SKM-1 treated with dmso at 0.1 percent for 144 hours (cell line): Measurements from ENCODE around the gene MAP3K19.
"Not testable (repeated sequence)": the region's sequence is repeated elsewhere in the genome, so short reads cannot be mapped to it uniquely, and the experiment has no call there.

Experiments
- DNase-seq: peaks from one replicate; lab custom pipeline; 2025; ENCODE audit not compliant: unreplicated experiment; lab: John Stamatoyannopoulos, UW

The MAP3K19 gene

GRCh38 chr2:135052042-135052876 lies 5.0 kb upstream of the MAP3K19 start, which contains the start of gene RAB3GAP1:
TSS of gene RAB3GAP1 (plus strand) at chr2:135052292. CDS start at chr2:135052308, 16 bp downstream.
- peak; percentile 83 for DNase-seq

GRCh38 chr2:135050684-135051083 lies 3.4 kb upstream of the MAP3K19 start:
- DNase-seq, result no peak

- DNase-seq, result no peak
Observed at GRCh38 chr2:135050132-135050531, 2.9 kb upstream of the MAP3K19 start.

DNA sequence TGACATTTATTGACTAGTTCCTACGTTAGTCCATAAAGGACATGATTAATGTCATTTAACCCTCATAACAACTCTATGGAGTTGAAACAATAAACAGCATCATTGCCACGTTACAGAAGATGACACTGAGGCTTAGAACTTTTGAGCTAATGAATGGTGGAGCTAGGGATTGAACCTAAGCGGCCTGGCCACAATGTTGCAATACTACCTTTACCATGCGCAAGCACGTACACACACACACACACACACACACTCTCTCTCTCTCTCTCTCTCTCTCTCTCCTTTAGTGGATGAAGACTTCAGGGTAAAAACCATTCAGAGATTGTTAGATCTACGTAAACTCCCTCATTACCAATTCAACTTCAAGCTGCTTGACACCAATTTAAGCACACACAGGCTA lies 875 bp upstream of the MAP3K19 start:
- no peak for DNase-seq

DNA sequence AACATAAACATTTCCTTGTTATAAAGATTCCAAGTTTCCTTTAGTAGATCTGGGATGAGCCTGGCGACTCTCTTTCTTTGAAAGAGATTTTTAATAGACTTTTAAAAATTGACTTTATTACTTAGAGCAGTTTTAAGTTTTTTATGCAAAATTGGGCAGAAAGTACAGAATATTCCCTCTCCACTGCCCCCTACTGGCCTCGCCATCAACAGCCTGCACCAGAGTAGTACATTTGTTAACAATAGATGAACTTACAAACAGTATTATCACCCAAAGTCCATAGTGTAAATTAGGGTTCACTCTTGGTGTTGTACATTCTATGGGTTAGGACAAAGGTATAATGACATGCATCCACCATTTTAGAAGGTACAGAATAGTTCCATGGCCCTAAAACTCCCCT lies 3.9 kb downstream of the MAP3K19 start:
- DNase-seq, result no peak

DNA sequence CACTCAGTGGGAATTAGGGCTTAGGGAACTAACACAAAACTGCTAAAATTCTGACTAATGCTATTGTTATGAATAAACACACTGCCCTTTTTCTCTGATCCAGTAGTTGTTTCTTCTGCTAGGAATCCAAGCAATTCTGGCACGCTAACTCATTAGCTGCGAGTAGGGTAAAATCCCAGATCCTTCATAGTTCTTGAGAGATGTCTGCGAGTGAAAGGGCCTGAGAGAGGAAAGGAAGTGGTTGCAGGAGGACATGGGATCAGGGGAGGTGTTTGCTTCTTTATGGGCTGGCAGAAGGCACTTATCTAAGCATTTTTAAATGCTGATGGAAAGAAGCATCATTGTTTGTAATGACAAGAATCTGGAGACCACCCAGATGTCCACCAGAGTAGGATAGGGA lies 9.4 kb downstream of the MAP3K19 start:
- DNase-seq, result no peak

- DNase-seq, result not testable (repeated sequence)
Observed at GRCh38 chr2:135033216-135033615, 14.0 kb downstream of the MAP3K19 start.

- DNase-seq, result no peak
Observed at GRCh38 chr2:135030826-135031225, 16.4 kb downstream of the MAP3K19 start.

- no peak for DNase-seq
Observed at GRCh38 chr2:135029481-135030134, 17.6 kb downstream of the MAP3K19 start.

- DNase-seq, result no peak
Observed at GRCh38 chr2:135023886-135024485, 23.3 kb downstream of the MAP3K19 start.

- DNase-seq, result no peak
Observed at GRCh38 chr2:135022952-135023880, 24.0 kb downstream of the MAP3K19 start.

DNA sequence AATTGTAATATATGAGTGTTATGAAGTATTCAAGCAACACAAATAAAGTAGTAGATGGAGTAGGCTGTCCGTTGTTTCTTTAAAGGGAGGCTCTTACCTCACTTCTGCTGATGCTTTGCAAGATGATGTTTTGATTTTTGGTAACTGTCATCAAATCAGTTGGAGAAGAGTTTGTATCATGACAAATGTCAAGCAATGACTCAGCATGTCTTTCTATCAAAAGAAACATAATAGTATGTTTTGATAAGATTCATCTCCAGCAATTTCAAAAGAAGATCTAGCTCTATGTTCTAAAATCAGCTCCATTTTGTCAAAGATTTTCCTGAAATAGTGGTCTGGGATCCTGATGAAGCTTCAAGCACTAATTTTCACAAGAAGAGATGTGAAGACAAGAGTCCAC lies 25.6 kb downstream of the MAP3K19 start:
- no peak for DNase-seq

GRCh38 chr2:135011633-135012032 lies 35.6 kb downstream of the MAP3K19 start:
- no peak for DNase-seq

GRCh38 chr2:135010200-135010942 lies 36.9 kb downstream of the MAP3K19 start:
- no peak for DNase-seq

GRCh38 chr2:135009339-135009738 lies 37.9 kb downstream of the MAP3K19 start:
- DNase-seq, result no peak

DNA sequence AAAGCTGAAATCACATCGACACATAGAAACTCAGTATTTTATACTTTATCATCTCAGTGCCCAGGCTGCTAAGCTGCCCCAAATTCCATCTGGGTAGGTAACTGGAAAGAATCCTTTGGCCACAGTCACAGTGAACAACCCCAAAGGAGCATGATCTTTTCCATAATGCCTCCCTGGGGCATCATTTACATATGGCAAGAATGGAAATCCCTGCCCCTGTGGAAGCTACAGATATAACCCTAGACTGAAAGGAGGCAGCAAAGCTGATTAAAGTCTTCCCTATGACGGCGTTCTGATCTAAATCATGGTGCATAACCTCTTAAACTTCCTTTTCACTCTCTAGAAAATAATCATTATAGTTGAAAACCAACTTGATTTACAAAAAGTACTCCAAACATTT lies 41.5 kb downstream of the MAP3K19 start:
- DNase-seq, result no peak

DNA sequence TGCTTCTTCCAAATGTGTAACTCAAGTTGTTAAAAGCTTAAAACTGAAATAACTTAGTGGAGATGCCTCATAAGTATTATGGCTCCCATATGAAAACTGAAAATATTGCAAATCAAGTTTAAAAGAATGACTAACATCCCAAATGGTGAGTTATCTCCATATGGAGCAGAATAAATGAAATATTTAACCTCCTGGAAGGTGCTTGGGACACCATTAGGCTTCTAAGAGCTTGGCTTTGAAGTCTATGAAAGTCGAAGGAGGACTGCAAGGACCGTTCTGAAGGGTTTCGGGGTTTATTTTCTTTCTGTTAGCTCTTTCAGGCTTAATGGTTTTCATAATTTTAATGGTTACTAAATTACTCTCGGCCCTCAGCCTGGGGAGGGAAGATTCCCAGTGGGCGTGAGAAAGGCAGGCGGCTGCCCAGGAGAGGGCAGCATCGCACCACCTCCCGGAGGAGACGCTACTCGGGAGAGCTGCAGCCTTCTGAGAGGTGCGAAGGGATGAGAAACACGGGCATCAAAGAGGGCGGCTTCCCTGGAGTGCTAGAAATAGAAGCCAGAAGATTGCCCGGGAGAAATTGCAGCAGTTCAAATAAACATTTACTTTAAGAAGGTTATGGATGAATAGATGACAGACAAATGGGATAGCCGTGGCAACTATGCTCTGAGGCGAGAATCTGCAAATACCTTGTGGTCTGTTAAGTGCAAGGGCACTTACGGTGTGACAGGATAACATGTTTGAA lies 43.1 kb downstream of the MAP3K19 start:
- DNase-seq, result peak; percentile 34

DNA sequence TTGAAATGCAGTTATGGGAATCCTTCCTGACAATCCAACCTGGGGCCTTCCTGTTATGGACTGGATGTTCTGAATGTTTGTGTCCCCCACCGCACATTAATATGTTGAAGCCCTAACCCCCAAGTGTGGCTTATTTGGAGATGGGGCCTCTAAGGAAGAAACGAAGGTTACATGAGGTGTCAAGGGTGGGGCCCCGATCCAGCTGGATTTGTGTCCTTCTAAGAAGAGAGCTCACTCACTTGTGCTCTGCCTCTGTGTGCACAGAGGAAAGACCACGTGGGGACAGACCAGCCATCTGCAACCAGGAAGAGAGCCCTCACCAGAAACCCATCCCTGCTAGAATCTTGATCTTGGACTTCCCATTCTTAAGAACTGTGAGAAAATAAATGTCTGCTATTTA lies 44.4 kb downstream of the MAP3K19 start:
- DNase-seq, result no peak

DNA sequence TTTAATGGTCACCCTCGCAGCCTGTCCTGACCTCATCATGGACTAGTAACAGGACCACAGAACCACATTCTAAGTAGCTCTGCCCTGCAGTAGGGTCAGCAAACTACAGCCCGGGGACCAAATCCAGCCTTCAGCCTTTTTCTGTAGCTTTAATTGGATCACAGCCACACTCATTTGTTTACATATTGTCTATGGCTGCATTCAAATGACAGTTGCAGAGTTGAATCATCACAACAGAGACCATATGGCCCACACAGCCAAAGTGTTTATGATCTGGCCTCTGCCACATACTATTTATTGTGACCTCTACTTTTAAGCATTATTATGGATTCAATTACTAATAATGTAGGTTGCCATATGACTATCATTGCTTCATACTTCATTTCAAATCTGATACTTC lies 47.7 kb downstream of the MAP3K19 start:
- DNase-seq, result no peak
